A673 (cell line): Measurements from ENCODE around the gene SCNN1A. TPM values are rescaled to one million over a fixed set of nuclear protein-coding genes. Genes with fewer than 3 reads are reported as not detected.
A peak's percentile ranks its signal among the peaks of the same experiment; 100 is the strongest.
"Not testable (repeated sequence)": the region's sequence is repeated elsewhere in the genome, so short reads cannot be mapped to it uniquely, and the experiment has no call there.

Experiments
- BruUV-seq: library from RNA; stranded (reverse); fragments of 400-500 nt; replicated peaks from 2 replicates; lab custom pipeline; 2021; lab: Mats Ljungman, UMichigan
- CTCF ChIA-PET: fragments of 300-600 bp; sonication (Branson Sonifier 250); formaldehyde crosslinking; loops from one replicate; lab custom pipeline; 2022; ENCODE audit warnings: antibody characterized with exemption; lab: Charles Lee
- POLR2A ChIA-PET: fragments of 300-600 bp; sonication (Branson Sonifier 250); formaldehyde crosslinking; loops from one replicate; lab custom pipeline; 2022; ENCODE audit warnings: antibody characterized with exemption; ENCODE audit not compliant: low non-redundant PET; lab: Charles Lee
- DNase-seq: peaks from one replicate; pipeline ENCODE4 v3.0.0-alpha.2; 2015; ENCODE audit warnings: low spot score
- H3K27ac ChIP-seq: fragments of 200-600 bp; sonication (generic); 2 replicates; pipeline ENCODE4 v1.5.1; 2016; ENCODE audit warnings: mixed run types, low read depth, mild to moderate bottlenecking, mixed read lengths, antibody characterized with exemption, low read length; ENCODE audit not compliant: poor library complexity, severe bottlenecking
- H3K27me3 ChIP-seq: fragments of 200-600 bp; sonication (generic); replicated peaks from 2 replicates; pipeline ENCODE4 v1.6.1; 2017; ENCODE audit warnings: mixed run types, low read depth, mild to moderate bottlenecking, mixed read lengths, antibody characterized with exemption, low read length; ENCODE audit not compliant: insufficient read depth, poor library complexity
- H3K36me3 ChIP-seq: fragments of 200-600 bp; sonication (generic); 2 replicates; pipeline ENCODE4 v1.6.1; 2016; ENCODE audit warnings: mixed run types, mild to moderate bottlenecking, mixed read lengths, antibody characterized with exemption, low read length; ENCODE audit not compliant: insufficient read depth, poor library complexity, severe bottlenecking
- H3K4me1 ChIP-seq: fragments of 200-600 bp; sonication (generic); 2 replicates; pipeline ENCODE4 v1.6.1; 2017; ENCODE audit warnings: mixed run types, mild to moderate bottlenecking, mixed read lengths, antibody characterized with exemption, low read length; ENCODE audit not compliant: insufficient read depth, poor library complexity, severe bottlenecking
- H3K4me3 ChIP-seq: fragments of 200-600 bp; sonication (generic); 2 replicates; pipeline ENCODE4 v1.5.1; 2016; ENCODE audit warnings: low read depth, mixed run types, mild to moderate bottlenecking, mixed read lengths, low read length; ENCODE audit not compliant: poor library complexity, severe bottlenecking
- H3K9me3 ChIP-seq: fragments of 200-600 bp; sonication (generic); 2 replicates; pipeline ENCODE4 v1.6.1; 2016; ENCODE audit warnings: mixed run types, low read depth, mild to moderate bottlenecking, mixed read lengths, antibody characterized with exemption, low read length; ENCODE audit not compliant: poor library complexity, severe bottlenecking
- CTCF ChIP-seq: fragments of 300-800, 200-600 bp; sonication (generic); conservative IDR thresholded peaks from 2 replicates; pipeline ENCODE4 v1.5.1; 2017; ENCODE audit warnings: low read depth, mild to moderate bottlenecking, antibody characterized with exemption, low read length, moderate library complexity, mixed read lengths
- EZH2 ChIP-seq: fragments of 200-600 bp; sonication (generic); IDR thresholded peaks from 2 replicates; pipeline ENCODE4 v1.6.1; 2017; ENCODE audit warnings: borderline replicate concordance, low read depth, mild to moderate bottlenecking, mixed read lengths, antibody characterized with exemption, low read length; ENCODE audit not compliant: poor library complexity, severe bottlenecking
- intact Hi-C: fragments of 100-400 bp; cut with micrococcal nuclease; formaldehyde crosslinking; loops from one replicate; pipeline ENCODE4 v1.10.0; 2022; ENCODE audit not compliant: unreplicated experiment
- total RNA-seq: library from RNA; stranded (reverse); gene quantifications from 2 replicates; pipeline ENCODE4 v1.2.3, GENCODE V29; 2021

Gene SCNN1A
- total RNA-seq, 1 experiment from 2014 or later = not detected

- intact Hi-C loops = no loop called here
- peaks cover under 1% of the 10 kb centered on the region for H3K36me3 ChIP-seq
- H3K27ac ChIP-seq = peak overlapping the region; percentile 94
- no peaks in the 10 kb centered on the region for H3K27me3 ChIP-seq
- POLR2A ChIA-PET = no interaction called here
- CTCF ChIA-PET = interaction anchor here (0.6 to 1.0 kb wide), 2 partner anchors 19 to 230 kb away, joined by 3 to 4 read pairs; no protein-coding TSS in a partner anchor
- H3K4me3 ChIP-seq = peak overlapping the region; percentile 88
- no peak for DNase-seq
- no TSS peak for BruUV-seq
- H3K9me3 ChIP-seq = no peaks in the 10 kb centered on the region
- H3K4me1 ChIP-seq = peaks cover 55% of the 10 kb centered on the region
- TF ChIP-seq CTCF (no peak), EZH2 (no peak)
Measured at GRCh38 chr12:6340032-6340638, 35.2 kb downstream of the SCNN1A start.

GRCh38 chr12:6338955-6339354 is 36.4 kb downstream of the SCNN1A start:
- ChIA-PET POLR2A (interaction anchor here (0.6 kb wide), 2 partner anchors 53 to 430 kb away, joined by 4 to 6 read pairs; no protein-coding TSS in a partner anchor), CTCF (no interaction called here)
- no peak for DNase-seq
- H3K36me3 ChIP-seq = peaks cover 11% of the 10 kb centered on the region
- H3K4me1 ChIP-seq = peaks cover 61% of the 10 kb centered on the region
- H3K4me3 ChIP-seq = peak overlapping the region; percentile 88
- H3K27me3 ChIP-seq = no peaks in the 10 kb centered on the region
- H3K9me3 ChIP-seq = no peaks in the 10 kb centered on the region
- TF ChIP-seq CTCF (no peak), EZH2 (no peak)
- no TSS peak for BruUV-seq
- peak overlapping the region; percentile 94 for H3K27ac ChIP-seq
- intact Hi-C loops = no loop called here

GRCh38 chr12:6338536-6338935 is 36.8 kb downstream of the SCNN1A start:
- DNase-seq, CTCF ChIA-PET, POLR2A ChIA-PET, H3K27me3 ChIP-seq, BruUV-seq, H3K9me3 ChIP-seq, intact Hi-C loops, H3K4me3 ChIP-seq: not testable (repeated sequence)
- peaks cover 61% of the 10 kb centered on the region for H3K4me1 ChIP-seq
- peaks cover 16% of the 10 kb centered on the region for H3K36me3 ChIP-seq
- peak overlapping the region; percentile 91 for H3K27ac ChIP-seq

- Histone ChIP-seq H3K36me3 (peaks cover 21% of the 10 kb centered on the region), H3K27ac (peak overlapping the region; percentile 91), H3K27me3 (no peaks in the 10 kb centered on the region), H3K9me3 (no peaks in the 10 kb centered on the region), H3K4me3 (no peak overlapping the region), H3K4me1 (peaks cover 61% of the 10 kb centered on the region)
- intact Hi-C loops = no loop called here
- POLR2A ChIA-PET = no interaction called here
- no peak for DNase-seq
- BruUV-seq = no TSS peak
- CTCF ChIA-PET = no interaction called here
- TF ChIP-seq EZH2 (no peak), CTCF (no peak)
Measured at GRCh38 chr12:6337958-6338433, 37.4 kb downstream of the SCNN1A start.
